Activated CD4-positive, alpha-beta memory T cell treated with anti-CD3 and anti-CD28 coated beads for 36 hours (primary cell): ENCODE measurements around the gene HAUS2. TPM values are rescaled to one million over a fixed set of nuclear protein-coding genes. Genes with fewer than 3 reads are reported as not detected.

ENCODE experiments used
- total RNA-seq, 2 experiments: library from RNA; stranded (reverse); gene quantifications; one replicate each; pipeline ENCODE4 v1.2.3, GENCODE V29; 2021

HAUS2 gene
- total RNA-seq, 2 experiments from 2014 or later: 44.9 to 45.1 TPM

Other genes with a start within 250 kb of the HAUS2 start
- 1 to 10 TPM; 2.2 to 2.7 TPM for gene CAPN3, start 189.3 kb upstream of the HAUS2 start, total RNA-seq
- 10 to 100 TPM; 47.1 to 48.0 TPM for gene ZNF106, start 57.7 kb upstream of the HAUS2 start, total RNA-seq
- 10 to 100 TPM; 43.1 to 46.8 TPM for gene SNAP23, start 53.2 kb upstream of the HAUS2 start, total RNA-seq
- 10 to 100 TPM; 15.7 to 17.2 TPM for gene LRRC57, start within 50 bp of the HAUS2 start, total RNA-seq
- gene STARD9, start 26.8 kb downstream of the HAUS2 start, total RNA-seq: 1 to 10 TPM; 3.4 to 3.8 TPM
- gene CDAN1, start 188.3 kb downstream of the HAUS2 start, total RNA-seq: 10 to 100 TPM; 20.9 to 21.0 TPM